HepG2 (cell line): ENCODE measurements around the gene IL1RL1. TPM values are rescaled to one million over a fixed set of nuclear protein-coding genes. Genes with fewer than 3 reads are reported as not detected.
A peak's percentile ranks its signal among the peaks of the same experiment; 100 is the strongest.

Source experiments
- ATRX ChIP-seq: sonication (generic); formaldehyde crosslinking; IDR thresholded peaks from 2 replicates; pipeline ENCODE4 v1.4.0; 2020; ENCODE audit warnings: missing genetic modification reagents, borderline replicate concordance
- BORCS8-MEF2B ChIP-seq: sonication (generic); formaldehyde crosslinking; IDR thresholded peaks from 2 replicates; pipeline ENCODE4 v1.8.0; 2022; ENCODE audit warnings: mild to moderate bottlenecking, missing genetic modification reagents
- BRCA1 ChIP-seq: sonication (generic); formaldehyde crosslinking; IDR thresholded peaks from 2 replicates; pipeline ENCODE4 v1.4.0; 2020; ENCODE audit warnings: missing genetic modification reagents
- GATAD1 ChIP-seq: IDR thresholded peaks from 2 replicates; pipeline ENCODE4 v1.6.1; 2016; ENCODE audit warnings: missing genetic modification reagents, missing compliant biosample characterization
- IKZF1 ChIP-seq: fragments of 450-650 bp; IDR thresholded peaks from 2 replicates; pipeline ENCODE4 v1.7.1; 2016
- KMT2A ChIP-seq: sonication (generic); formaldehyde crosslinking; IDR thresholded peaks from 2 replicates; pipeline ENCODE4 v1.4.0; 2020; ENCODE audit warnings: missing genetic modification reagents
- MTF2 ChIP-seq: sonication (generic); formaldehyde crosslinking; IDR thresholded peaks from 2 replicates; pipeline ENCODE4 v1.5.0; 2020; ENCODE audit warnings: missing genetic modification reagents, borderline replicate concordance
- MYC ChIP-seq: sonication (generic); formaldehyde crosslinking; IDR thresholded peaks from 2 replicates; pipeline ENCODE4 v1.9.0; 2021; ENCODE audit warnings: missing genetic modification reagents, borderline replicate concordance
- NCOR1 ChIP-seq: fragments of 200-600 bp; sonication (generic); IDR thresholded peaks from 2 replicates; pipeline ENCODE4 v1.7.0; 2017; ENCODE audit warnings: antibody characterized with exemption, low read length, borderline replicate concordance
- REPIN1 ChIP-seq: sonication (generic); formaldehyde crosslinking; IDR thresholded peaks from 2 replicates; pipeline ENCODE4 v1.8.0; 2022; ENCODE audit warnings: missing genetic modification reagents, low read depth, mild to moderate bottlenecking, borderline replicate concordance
- SALL1 ChIP-seq: sonication (generic); formaldehyde crosslinking; IDR thresholded peaks from 2 replicates; pipeline ENCODE4 v1.8.0; 2022; ENCODE audit warnings: mild to moderate bottlenecking, missing genetic modification reagents
- ZFX ChIP-seq: sonication (generic); formaldehyde crosslinking; IDR thresholded peaks from 2 replicates; pipeline ENCODE4 v1.4.0; 2020; ENCODE audit warnings: mild to moderate bottlenecking, low read depth, missing genetic modification reagents, moderate library complexity
- ZNF224 ChIP-seq: sonication (generic); formaldehyde crosslinking; IDR thresholded peaks from 2 replicates; pipeline ENCODE4 v1.5.0; 2020; ENCODE audit warnings: mild to moderate bottlenecking, missing genetic modification reagents
- ZNF343 ChIP-seq: sonication (generic); formaldehyde crosslinking; IDR thresholded peaks from 2 replicates; pipeline ENCODE4 v1.4.0; 2020; ENCODE audit warnings: mild to moderate bottlenecking, missing genetic modification reagents
- ZNF350 ChIP-seq: sonication (generic); formaldehyde crosslinking; IDR thresholded peaks from 2 replicates; pipeline ENCODE4 v1.4.0; 2020; ENCODE audit warnings: mild to moderate bottlenecking, low read depth, missing genetic modification reagents, borderline replicate concordance
- ZNF451 ChIP-seq: sonication (generic); formaldehyde crosslinking; IDR thresholded peaks from 2 replicates; pipeline ENCODE4 v1.5.0; 2020; ENCODE audit warnings: mild to moderate bottlenecking, missing genetic modification reagents
- ZNF644 ChIP-seq: IDR thresholded peaks from 2 replicates; pipeline ENCODE4 v1.6.1; 2016; ENCODE audit warnings: low read depth
- ZNF672 ChIP-seq: sonication (generic); formaldehyde crosslinking; IDR thresholded peaks from 2 replicates; pipeline ENCODE4 v1.8.1; 2022; ENCODE audit warnings: missing genetic modification reagents
- ZNF709 ChIP-seq: sonication (generic); formaldehyde crosslinking; IDR thresholded peaks from 2 replicates; pipeline ENCODE4 v1.5.0; 2020; ENCODE audit warnings: mild to moderate bottlenecking, missing genetic modification reagents
- ZNF883 ChIP-seq: sonication (generic); formaldehyde crosslinking; IDR thresholded peaks from 2 replicates; pipeline ENCODE4 v1.5.1; 2020; ENCODE audit warnings: mild to moderate bottlenecking, missing genetic modification reagents; ENCODE audit errors: not compliant biosample characterization
- polyA plus RNA-seq, 8 experiments: library from polyadenylated mRNA; depleted of rRNA in 3 of 8; stranded (reverse) in 7 of 8; unstranded in 1 of 8; fragments of >200 nt; fragmentation: Illumina TruSeq in 4 of 8; extraction: Trizol in 4 of 8; gene quantifications; 2 replicates each; pipeline versions ENCODE4 v1.2.1 to v1.2.3, GENCODE V29; 2011 to 2016; ENCODE audit warnings: low read depth in 4 of 8, missing spikeins in 1 of 8, mixed read lengths in 1 of 8; ENCODE audit not compliant: insufficient read depth in 1 of 8
- total RNA-seq, 5 experiments: library from RNA; depleted of rRNA; stranded (reverse); fragments of >200 nt; fragmentation: Illumina TruSeq; extraction: Trizol; gene quantifications; 2 replicates each; pipeline ENCODE4 v1.2.3, GENCODE V29; 2016; ENCODE audit warnings: low read depth in 1 of 5
- TF ChIP-seq, protein P1 (sequence below): IDR thresholded peaks from 2 replicates; pipeline ENCODE4 v1.6.1; 2016; ENCODE audit warnings: low read depth, control low read depth
- TF ChIP-seq, protein P2 (sequence below): sonication (generic); formaldehyde crosslinking; IDR thresholded peaks from 2 replicates; pipeline ENCODE4 v1.4.0; 2020; ENCODE audit warnings: missing genetic modification reagents, borderline replicate concordance
- TF ChIP-seq, protein P3 (sequence below): sonication (generic); formaldehyde crosslinking; conservative IDR thresholded peaks from 2 replicates; pipeline ENCODE4 v1.4.0; 2020; ENCODE audit warnings: missing genetic modification reagents
- TF ChIP-seq, protein P4 (sequence below): sonication (generic); formaldehyde crosslinking; conservative IDR thresholded peaks from 2 replicates; pipeline ENCODE4 v1.4.0; 2020; ENCODE audit warnings: missing genetic modification reagents

IL1RL1 gene
- total and polyA plus RNA-seq, 2 of the 13 experiments (the other 11 are each of a cell fraction or from before 2014, with no cell fraction given), result 0.02 to 0.03 TPM

DNA sequence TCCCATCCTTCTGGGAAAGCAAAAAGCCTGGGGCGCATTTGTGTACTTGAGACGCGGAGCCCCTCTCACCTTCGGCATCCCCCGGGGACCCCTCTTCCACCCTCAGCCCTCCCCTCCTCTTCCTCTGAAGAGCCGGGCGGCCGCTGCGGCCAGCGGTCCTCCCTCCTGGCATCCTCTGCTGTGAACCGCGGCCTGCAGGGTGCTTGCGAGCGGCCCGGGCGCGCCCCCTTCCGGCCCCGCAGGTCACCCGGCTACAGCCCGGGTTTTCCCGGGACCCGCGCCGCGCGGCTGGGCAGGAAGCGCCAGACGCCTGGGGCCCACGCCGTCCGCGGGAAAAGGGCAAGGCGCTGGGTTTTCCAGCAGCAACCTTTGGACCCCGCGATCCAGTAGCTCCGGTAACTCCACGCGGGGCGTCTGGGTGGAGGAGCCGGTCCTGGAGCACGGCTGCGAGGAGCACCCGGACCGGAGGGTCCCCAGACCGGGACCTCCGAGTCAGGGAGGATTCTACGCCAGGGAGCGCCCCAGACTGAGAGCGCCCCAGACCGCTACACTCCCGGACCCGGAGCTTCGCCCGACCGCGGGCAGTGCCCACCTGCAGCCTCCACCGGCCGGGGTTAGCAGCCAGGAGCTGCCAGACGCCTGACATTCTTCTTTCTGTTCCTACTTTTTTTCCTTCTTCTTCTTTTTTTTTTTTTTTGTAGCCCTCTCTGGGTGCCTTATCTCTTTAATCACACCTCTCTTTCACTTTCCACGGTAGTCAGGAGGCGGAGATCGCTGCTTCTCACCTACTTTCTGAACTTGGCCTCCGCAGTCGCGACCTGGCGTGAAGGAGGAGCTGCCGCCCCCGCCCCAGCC lies 44.4 kb downstream of the IL1RL1 start, which contains the start of gene IL18R1 (continued):
- TF ChIP-seq SALL1 (CRISPR knock-in tag) (peak; percentile 83), ATRX (CRISPR knock-in tag) (no peak), NCOR1 (no peak), BRCA1 (CRISPR knock-in tag) (0 out of 2 replicates have a peak, but pooled peaks have one; percentile 39), MYC (peak; percentile 56), BORCS8-MEF2B (CRISPR knock-in tag) (peak; percentile 68; the same call in 1 of the 2 replicates), ZNF350 (peak; percentile 75), ZFX (peak; percentile 78), REPIN1 (CRISPR knock-in tag) (peak; percentile 86), MTF2 (CRISPR knock-in tag) (peak; percentile 68; the same call in 1 of the 2 replicates), ZNF343 (0 out of 2 replicates have a peak, but pooled peaks have one; percentile 69), ZNF451 (CRISPR knock-in tag) (0 out of 2 replicates have a peak, but pooled peaks have one; percentile 41), IKZF1 (no peak), KMT2A (CRISPR knock-in tag) (peak; percentile 63; the same call in 1 of the 2 replicates), ZNF224 (CRISPR knock-in tag) (no peak), ZNF644 (CRISPR knock-in tag) (no peak), ZNF883 (peak; percentile 66), GATAD1 (CRISPR knock-in tag) (peak; percentile 47; the same call in 1 of the 2 replicates), ZNF672 (CRISPR knock-in tag) (no peak), ZNF709 (CRISPR knock-in tag) (peak; percentile 36; the same call in 1 of the 2 replicates)
- TF ChIP-seq, protein P1, sequence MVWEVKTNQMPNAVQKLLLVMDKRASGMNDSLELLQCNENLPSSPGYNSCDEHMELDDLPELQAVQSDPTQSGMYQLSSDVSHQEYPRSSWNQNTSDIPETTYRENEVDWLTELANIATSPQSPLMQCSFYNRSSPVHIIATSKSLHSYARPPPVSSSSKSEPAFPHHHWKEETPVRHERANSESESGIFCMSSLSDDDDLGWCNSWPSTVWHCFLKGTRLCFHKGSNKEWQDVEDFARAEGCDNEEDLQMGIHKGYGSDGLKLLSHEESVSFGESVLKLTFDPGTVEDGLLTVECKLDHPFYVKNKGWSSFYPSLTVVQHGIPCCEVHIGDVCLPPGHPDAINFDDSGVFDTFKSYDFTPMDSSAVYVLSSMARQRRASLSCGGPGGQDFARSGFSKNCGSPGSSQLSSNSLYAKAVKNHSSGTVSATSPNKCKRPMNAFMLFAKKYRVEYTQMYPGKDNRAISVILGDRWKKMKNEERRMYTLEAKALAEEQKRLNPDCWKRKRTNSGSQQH (CRISPR knock-in tag), result no peak
- TF ChIP-seq, protein P2, sequence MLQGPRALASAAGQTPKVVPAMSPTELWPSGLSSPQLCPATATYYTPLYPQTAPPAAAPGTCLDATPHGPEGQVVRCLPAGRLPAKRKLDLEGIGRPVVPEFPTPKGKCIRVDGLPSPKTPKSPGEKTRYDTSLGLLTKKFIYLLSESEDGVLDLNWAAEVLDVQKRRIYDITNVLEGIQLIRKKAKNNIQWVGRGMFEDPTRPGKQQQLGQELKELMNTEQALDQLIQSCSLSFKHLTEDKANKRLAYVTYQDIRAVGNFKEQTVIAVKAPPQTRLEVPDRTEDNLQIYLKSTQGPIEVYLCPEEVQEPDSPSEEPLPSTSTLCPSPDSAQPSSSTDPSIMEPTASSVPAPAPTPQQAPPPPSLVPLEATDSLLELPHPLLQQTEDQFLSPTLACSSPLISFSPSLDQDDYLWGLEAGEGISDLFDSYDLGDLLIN (CRISPR knock-in tag), result 0 out of 2 replicates have a peak, but pooled peaks have one; percentile 73
- TF ChIP-seq, protein P3, sequence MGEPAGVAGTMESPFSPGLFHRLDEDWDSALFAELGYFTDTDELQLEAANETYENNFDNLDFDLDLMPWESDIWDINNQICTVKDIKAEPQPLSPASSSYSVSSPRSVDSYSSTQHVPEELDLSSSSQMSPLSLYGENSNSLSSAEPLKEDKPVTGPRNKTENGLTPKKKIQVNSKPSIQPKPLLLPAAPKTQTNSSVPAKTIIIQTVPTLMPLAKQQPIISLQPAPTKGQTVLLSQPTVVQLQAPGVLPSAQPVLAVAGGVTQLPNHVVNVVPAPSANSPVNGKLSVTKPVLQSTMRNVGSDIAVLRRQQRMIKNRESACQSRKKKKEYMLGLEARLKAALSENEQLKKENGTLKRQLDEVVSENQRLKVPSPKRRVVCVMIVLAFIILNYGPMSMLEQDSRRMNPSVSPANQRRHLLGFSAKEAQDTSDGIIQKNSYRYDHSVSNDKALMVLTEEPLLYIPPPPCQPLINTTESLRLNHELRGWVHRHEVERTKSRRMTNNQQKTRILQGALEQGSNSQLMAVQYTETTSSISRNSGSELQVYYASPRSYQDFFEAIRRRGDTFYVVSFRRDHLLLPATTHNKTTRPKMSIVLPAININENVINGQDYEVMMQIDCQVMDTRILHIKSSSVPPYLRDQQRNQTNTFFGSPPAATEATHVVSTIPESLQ, result no peak
- TF ChIP-seq, protein P4, sequence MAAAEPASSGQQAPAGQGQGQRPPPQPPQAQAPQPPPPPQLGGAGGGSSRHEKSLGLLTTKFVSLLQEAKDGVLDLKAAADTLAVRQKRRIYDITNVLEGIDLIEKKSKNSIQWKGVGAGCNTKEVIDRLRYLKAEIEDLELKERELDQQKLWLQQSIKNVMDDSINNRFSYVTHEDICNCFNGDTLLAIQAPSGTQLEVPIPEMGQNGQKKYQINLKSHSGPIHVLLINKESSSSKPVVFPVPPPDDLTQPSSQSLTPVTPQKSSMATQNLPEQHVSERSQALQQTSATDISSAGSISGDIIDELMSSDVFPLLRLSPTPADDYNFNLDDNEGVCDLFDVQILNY (CRISPR knock-in tag), result 0 out of 2 replicates have a peak, but pooled peaks have one; percentile 36
